Parathyroid adenoma (tissue), 2 donors: ENCODE data around the gene TMC2.

Source experiments
- H2AFZ ChIP-seq: fragments of 300-600 bp; sonication (generic); one replicate; pipeline ENCODE4 v1.7.0; 2017; ENCODE audit warnings: antibody characterized with exemption, mild to moderate bottlenecking
- H3K27ac ChIP-seq: fragments of 300-600 bp; sonication (generic); one replicate; pipeline ENCODE4 v1.7.0; 2017
- H3K27me3 ChIP-seq: fragments of 300-600 bp; sonication (generic); one replicate; pipeline ENCODE4 v1.7.0; 2017; ENCODE audit warnings: low read length; ENCODE audit not compliant: control insufficient read depth, insufficient read depth
- H3K36me3 ChIP-seq: fragments of 300-600 bp; sonication (generic); one replicate; pipeline ENCODE4 v1.7.0; 2017; ENCODE audit warnings: low read length; ENCODE audit not compliant: control insufficient read depth, insufficient read depth
- H3K4me1 ChIP-seq: fragments of 300-600 bp; sonication (generic); one replicate; pipeline ENCODE4 v1.7.0; 2017; ENCODE audit warnings: control low read depth
- H3K4me2 ChIP-seq: fragments of 300-600 bp; sonication (generic); one replicate; pipeline ENCODE4 v1.7.0; 2017; ENCODE audit warnings: low read length
- H3K4me3 ChIP-seq: fragments of 300-600 bp; sonication (generic); one replicate; pipeline ENCODE4 v1.7.0; 2017; ENCODE audit warnings: low read depth, low read length
- H3K79me2 ChIP-seq: fragments of 300-600 bp; sonication (generic); one replicate; pipeline ENCODE4 v1.7.0; 2017; ENCODE audit warnings: control low read depth
- H3K9ac ChIP-seq: fragments of 300-600 bp; sonication (generic); one replicate; pipeline ENCODE4 v1.7.0; 2017; ENCODE audit warnings: mild to moderate bottlenecking
- H3K9me3 ChIP-seq: fragments of 300-600 bp; sonication (generic); one replicate; pipeline ENCODE4 v1.7.0; 2017; ENCODE audit warnings: low read length; ENCODE audit not compliant: control insufficient read depth
- TF ChIP-seq, protein P1 (sequence below): fragments of 300-600 bp; sonication (generic); IDR thresholded peaks from one replicate; pipeline ENCODE4 v1.7.0; 2017; ENCODE audit warnings: antibody characterized with exemption, mild to moderate bottlenecking
- donor health status: primary hyperparathyroidism.

TMC2 gene

GRCh38 chr20:2625062-2625461 lies 88.7 kb downstream of the TMC2 start:
- Histone ChIP-seq H3K27ac (no peak overlapping the region), H3K4me2 (no peak overlapping the region), H2AFZ (no peak overlapping the region), H3K9ac (no peak overlapping the region), H3K9me3 (no peaks in the 10 kb centered on the region), H3K36me3 (no peaks in the 10 kb centered on the region), H3K79me2 (no peaks in the 10 kb centered on the region), H3K27me3 (no peaks in the 10 kb centered on the region), H3K4me3 (no peak overlapping the region), H3K4me1 (no peaks in the 10 kb centered on the region)
- TF ChIP-seq, protein P1, sequence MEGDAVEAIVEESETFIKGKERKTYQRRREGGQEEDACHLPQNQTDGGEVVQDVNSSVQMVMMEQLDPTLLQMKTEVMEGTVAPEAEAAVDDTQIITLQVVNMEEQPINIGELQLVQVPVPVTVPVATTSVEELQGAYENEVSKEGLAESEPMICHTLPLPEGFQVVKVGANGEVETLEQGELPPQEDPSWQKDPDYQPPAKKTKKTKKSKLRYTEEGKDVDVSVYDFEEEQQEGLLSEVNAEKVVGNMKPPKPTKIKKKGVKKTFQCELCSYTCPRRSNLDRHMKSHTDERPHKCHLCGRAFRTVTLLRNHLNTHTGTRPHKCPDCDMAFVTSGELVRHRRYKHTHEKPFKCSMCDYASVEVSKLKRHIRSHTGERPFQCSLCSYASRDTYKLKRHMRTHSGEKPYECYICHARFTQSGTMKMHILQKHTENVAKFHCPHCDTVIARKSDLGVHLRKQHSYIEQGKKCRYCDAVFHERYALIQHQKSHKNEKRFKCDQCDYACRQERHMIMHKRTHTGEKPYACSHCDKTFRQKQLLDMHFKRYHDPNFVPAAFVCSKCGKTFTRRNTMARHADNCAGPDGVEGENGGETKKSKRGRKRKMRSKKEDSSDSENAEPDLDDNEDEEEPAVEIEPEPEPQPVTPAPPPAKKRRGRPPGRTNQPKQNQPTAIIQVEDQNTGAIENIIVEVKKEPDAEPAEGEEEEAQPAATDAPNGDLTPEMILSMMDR: no peak

DNA sequence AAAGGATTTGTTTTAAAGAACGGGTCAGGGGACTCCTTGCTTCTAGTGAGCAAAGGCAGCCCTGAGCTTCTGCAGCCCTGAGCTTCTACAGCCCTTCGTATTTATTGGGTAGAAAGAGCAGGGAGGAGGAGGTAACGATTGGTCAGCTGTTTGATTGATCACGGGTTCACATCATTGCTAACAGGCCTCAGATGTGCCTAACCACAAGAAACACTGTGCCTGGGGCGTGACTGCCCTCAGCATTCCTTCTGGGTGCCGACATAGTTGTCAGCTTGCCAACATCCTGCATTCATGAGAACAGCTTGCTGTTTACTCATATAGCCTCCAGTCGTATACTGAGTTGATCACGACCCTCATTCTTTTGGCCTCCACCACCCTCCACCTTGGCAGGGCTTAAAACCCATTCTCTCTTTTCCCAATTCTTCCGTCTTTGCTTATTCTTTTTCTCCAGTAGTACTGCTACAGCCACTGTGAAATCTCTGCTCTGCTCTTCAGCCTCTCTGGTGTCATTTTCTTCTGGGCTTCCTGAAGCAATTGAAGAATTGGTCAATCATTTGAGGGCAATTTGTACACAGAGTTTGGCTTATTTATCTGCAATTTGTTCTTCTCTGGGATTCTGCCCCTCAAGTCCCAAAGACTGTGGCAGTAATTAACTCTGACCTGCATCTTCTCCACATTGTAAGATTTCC lies 90.6 kb downstream of the TMC2 start:
- H3K27ac ChIP-seq: no peak overlapping the region
- H3K9ac ChIP-seq: no peak overlapping the region
- H3K4me3 ChIP-seq: no peak overlapping the region
- H3K4me2 ChIP-seq: no peak overlapping the region
- H3K4me1 ChIP-seq: no peaks in the 10 kb centered on the region
- no peaks in the 10 kb centered on the region for H3K36me3 ChIP-seq
- no peaks in the 10 kb centered on the region for H3K79me2 ChIP-seq
- H3K9me3 ChIP-seq: no peaks in the 10 kb centered on the region
- TF ChIP-seq, protein P1: no peak
- no peak overlapping the region for H2AFZ ChIP-seq
- H3K27me3 ChIP-seq: no peaks in the 10 kb centered on the region

DNA sequence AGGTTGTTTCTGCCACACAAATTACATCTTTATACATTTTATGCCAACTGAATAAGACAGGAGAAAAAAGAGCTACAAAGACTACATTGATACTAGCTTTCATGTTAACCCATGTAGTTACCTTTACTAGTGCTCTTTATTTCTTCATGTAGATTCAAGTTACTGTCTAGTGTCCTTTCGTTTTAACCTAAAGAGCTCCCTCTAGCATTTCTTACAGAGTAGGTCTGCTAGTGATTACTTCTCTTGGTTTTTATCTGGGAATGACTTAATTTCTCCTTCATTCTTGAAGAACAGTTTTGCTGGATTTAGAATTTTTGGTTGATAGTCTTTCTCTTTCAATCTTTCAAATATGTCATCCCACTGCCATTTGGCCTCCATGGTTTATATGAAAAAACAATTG lies 94.9 kb downstream of the TMC2 start:
- Histone ChIP-seq H3K36me3 (no peaks in the 10 kb centered on the region), H3K4me2 (no peak overlapping the region), H3K4me1 (no peaks in the 10 kb centered on the region), H3K4me3 (no peak overlapping the region), H3K9ac (no peak overlapping the region), H3K9me3 (no peaks in the 10 kb centered on the region), H3K27me3 (no peaks in the 10 kb centered on the region), H3K27ac (no peak overlapping the region), H2AFZ (no peak overlapping the region), H3K79me2 (no peaks in the 10 kb centered on the region)
- TF ChIP-seq, protein P1: no peak

DNA sequence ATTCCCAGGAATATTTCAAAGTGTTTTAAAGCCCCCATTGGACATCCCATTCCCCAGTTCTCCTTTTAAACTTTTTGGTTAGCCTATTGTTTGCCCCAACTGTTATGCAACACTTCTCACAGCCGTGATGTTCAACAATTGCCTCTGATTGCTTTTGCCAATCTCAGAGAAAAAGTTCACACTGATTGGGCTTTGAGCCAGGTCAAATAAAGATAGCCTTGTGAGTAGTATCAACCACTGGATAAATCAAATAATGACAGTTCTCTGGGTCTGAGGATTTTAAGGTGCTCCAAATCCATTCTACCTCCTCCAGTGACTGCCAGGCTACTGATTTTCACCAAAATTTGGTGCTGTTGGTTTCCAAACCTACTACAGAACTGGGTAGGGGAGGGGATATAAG lies 97.0 kb downstream of the TMC2 start:
- H3K4me2 ChIP-seq: no peak overlapping the region
- no peaks in the 10 kb centered on the region for H3K36me3 ChIP-seq
- no peaks in the 10 kb centered on the region for H3K79me2 ChIP-seq
- no peak overlapping the region for H3K27ac ChIP-seq
- H2AFZ ChIP-seq: no peak overlapping the region
- TF ChIP-seq, protein P1: no peak
- no peaks in the 10 kb centered on the region for H3K9me3 ChIP-seq
- H3K4me1 ChIP-seq: no peaks in the 10 kb centered on the region
- H3K9ac ChIP-seq: no peak overlapping the region
- no peaks in the 10 kb centered on the region for H3K27me3 ChIP-seq
- no peak overlapping the region for H3K4me3 ChIP-seq

- H2AFZ ChIP-seq: no peak overlapping the region
- no peak overlapping the region for H3K27ac ChIP-seq
- no peaks in the 10 kb centered on the region for H3K27me3 ChIP-seq
- no peaks in the 10 kb centered on the region for H3K9me3 ChIP-seq
- no peak overlapping the region for H3K9ac ChIP-seq
- TF ChIP-seq, protein P1: no peak
- no peaks in the 10 kb centered on the region for H3K79me2 ChIP-seq
- H3K4me1 ChIP-seq: no peaks in the 10 kb centered on the region
- no peak overlapping the region for H3K4me3 ChIP-seq
- no peaks in the 10 kb centered on the region for H3K36me3 ChIP-seq
- no peak overlapping the region for H3K4me2 ChIP-seq
Measured at GRCh38 chr20:2637246-2637645, 100.9 kb downstream of the TMC2 start.
